ENCODE results near the gene AHNAK. TPM values are rescaled to one million over a fixed set of nuclear protein-coding genes. Genes with fewer than 3 reads are reported as not detected.

Gene AHNAK
- total RNA-seq, 1 donor from 2014 or later = 96.5 TPM

GRCh38 chr11:62399172-62399877 is 147.3 kb downstream of the AHNAK start:
- peaks cover 1% of the 10 kb centered on the region for H3K36me3 Mint-ChIP-seq (ENCODE audit: low read depth)
- H3K27ac Mint-ChIP-seq = no peak overlapping the region
- H3K4me1 Mint-ChIP-seq (ENCODE audit: low read depth) = peaks cover 33% of the 10 kb centered on the region

GRCh38 chr11:62398011-62398994 is 148.3 kb downstream of the AHNAK start:
- DNase-seq (ENCODE audit: low spot score) = no peak
- Mint-ChIP-seq H3K4me3 (no peak overlapping the region), H3K27me3 (ENCODE audit: insufficient read depth) (no peaks in the 10 kb centered on the region), H3K9me3 (no peaks in the 10 kb centered on the region), H3K36me3 (ENCODE audit: low read depth) (peaks cover 1% of the 10 kb centered on the region), H3K27ac (no peak overlapping the region), H3K4me1 (ENCODE audit: low read depth) (peaks cover 31% of the 10 kb centered on the region)
- intact Hi-C loops (cut with micrococcal nuclease) = no loop called here

More at GRCh38 chr11:62399172-62399877, 147.3 kb downstream of the AHNAK start:
- intact Hi-C loops (cut with micrococcal nuclease) = no loop called here
- no peak overlapping the region for H3K4me3 Mint-ChIP-seq
- H3K9me3 Mint-ChIP-seq = no peaks in the 10 kb centered on the region
- no peak for DNase-seq (ENCODE audit: low spot score)
- peaks cover 4% of the 10 kb centered on the region for H3K27me3 Mint-ChIP-seq (ENCODE audit: insufficient read depth)

- Mint-ChIP-seq H3K4me1 (ENCODE audit: low read depth) (peaks cover 8% of the 10 kb centered on the region), H3K27ac (no peak overlapping the region), H3K27me3 (ENCODE audit: insufficient read depth) (peaks cover 2% of the 10 kb centered on the region), H3K9me3 (no peaks in the 10 kb centered on the region), H3K4me3 (no peak overlapping the region), H3K36me3 (ENCODE audit: low read depth) (peaks cover 1% of the 10 kb centered on the region)
- intact Hi-C loops (cut with micrococcal nuclease) = loop anchor here (1.0 to 2.0 kb wide), 2 partner anchors 29 to 298 kb away; no protein-coding TSS in a partner anchor
- no peak for DNase-seq (ENCODE audit: low spot score)
These were observed 150.6 kb downstream of the AHNAK start for GRCh38 chr11:62395885-62396551.

- Mint-ChIP-seq H3K9me3 (no peaks in the 10 kb centered on the region), H3K27ac (no peak overlapping the region), H3K36me3 (ENCODE audit: low read depth) (peaks cover 1% of the 10 kb centered on the region), H3K4me1 (ENCODE audit: low read depth) (peaks cover 8% of the 10 kb centered on the region), H3K27me3 (ENCODE audit: insufficient read depth) (peaks cover 2% of the 10 kb centered on the region), H3K4me3 (no peak overlapping the region)
- intact Hi-C loops (cut with micrococcal nuclease) = loop anchor here (1.0 to 5.0 kb wide), 5 partner anchors 30 to 299 kb away; partner anchors contain the start of gene TUT1
- peak; percentile 48 for DNase-seq (ENCODE audit: low spot score)
These were observed 151.6 kb downstream of the AHNAK start for GRCh38 chr11:62394825-62395538.

- H3K27ac Mint-ChIP-seq = no peak overlapping the region
- H3K4me1 Mint-ChIP-seq (ENCODE audit: low read depth) = peaks cover 8% of the 10 kb centered on the region
- no peak overlapping the region for H3K4me3 Mint-ChIP-seq
- intact Hi-C loops (cut with micrococcal nuclease) = loop anchor here (1.0 to 5.0 kb wide), 5 partner anchors 13 to 198 kb away; partner anchors contain the start of gene TUT1
- H3K27me3 Mint-ChIP-seq (ENCODE audit: insufficient read depth) = peaks cover 8% of the 10 kb centered on the region
- DNase-seq (ENCODE audit: low spot score) = no peak
- H3K36me3 Mint-ChIP-seq (ENCODE audit: low read depth) = no peaks in the 10 kb centered on the region
- H3K9me3 Mint-ChIP-seq = no peaks in the 10 kb centered on the region
These were observed 152.9 kb downstream of the AHNAK start for GRCh38 chr11:62393735-62394134.

GRCh38 chr11:62393061-62393611 is 153.5 kb downstream of the AHNAK start:
- intact Hi-C loops (cut with micrococcal nuclease) = loop anchor here (1.0 to 5.0 kb wide), 2 partner anchors 13 to 89 kb away; no protein-coding TSS in a partner anchor
- no peak for DNase-seq (ENCODE audit: low spot score)

GRCh38 chr11:62392506-62392905 is 154.1 kb downstream of the AHNAK start:
- no peaks in the 10 kb centered on the region for H3K9me3 Mint-ChIP-seq
- no peak overlapping the region for H3K27ac Mint-ChIP-seq
- H3K36me3 Mint-ChIP-seq (ENCODE audit: low read depth) = no peaks in the 10 kb centered on the region
- H3K4me3 Mint-ChIP-seq = no peak overlapping the region
- intact Hi-C loops (cut with micrococcal nuclease) = loop anchor here (5.0 kb wide), 1 partner anchor 90 kb away; no protein-coding TSS in a partner anchor
- H3K4me1 Mint-ChIP-seq (ENCODE audit: low read depth) = peaks cover 11% of the 10 kb centered on the region
- no peak for DNase-seq (ENCODE audit: low spot score)
- peaks cover 8% of the 10 kb centered on the region for H3K27me3 Mint-ChIP-seq (ENCODE audit: insufficient read depth)

More at GRCh38 chr11:62393061-62393611, 153.5 kb downstream of the AHNAK start:
- Mint-ChIP-seq H3K4me1 (ENCODE audit: low read depth) (peaks cover 8% of the 10 kb centered on the region), H3K36me3 (ENCODE audit: low read depth) (no peaks in the 10 kb centered on the region), H3K4me3 (no peak overlapping the region), H3K27me3 (ENCODE audit: insufficient read depth) (peaks cover 8% of the 10 kb centered on the region), H3K27ac (no peak overlapping the region), H3K9me3 (no peaks in the 10 kb centered on the region)

- Mint-ChIP-seq H3K4me1 (ENCODE audit: low read depth) (peaks cover 14% of the 10 kb centered on the region), H3K27me3 (ENCODE audit: insufficient read depth) (peaks cover 8% of the 10 kb centered on the region), H3K9me3 (no peaks in the 10 kb centered on the region), H3K36me3 (ENCODE audit: low read depth) (no peaks in the 10 kb centered on the region), H3K27ac (no peak overlapping the region), H3K4me3 (no peak overlapping the region)
- no peak for DNase-seq (ENCODE audit: low spot score)
- intact Hi-C loops (cut with micrococcal nuclease) = loop anchor here (5.0 kb wide), 1 partner anchor 90 kb away; no protein-coding TSS in a partner anchor
These were observed 154.8 kb downstream of the AHNAK start for GRCh38 chr11:62391642-62392425.

GRCh38 chr11:62390722-62391121 is 155.9 kb downstream of the AHNAK start:
- intact Hi-C loops (cut with micrococcal nuclease) = loop anchor here (5.0 kb wide), 1 partner anchor 92 kb away; no protein-coding TSS in a partner anchor
- peaks cover 14% of the 10 kb centered on the region for H3K4me1 Mint-ChIP-seq (ENCODE audit: low read depth)
- no peak for DNase-seq (ENCODE audit: low spot score)
- H3K27me3 Mint-ChIP-seq (ENCODE audit: insufficient read depth) = peaks cover 8% of the 10 kb centered on the region
- no peaks in the 10 kb centered on the region for H3K36me3 Mint-ChIP-seq (ENCODE audit: low read depth)
- no peak overlapping the region for H3K4me3 Mint-ChIP-seq
- H3K27ac Mint-ChIP-seq = no peak overlapping the region
- H3K9me3 Mint-ChIP-seq = no peaks in the 10 kb centered on the region

GRCh38 chr11:62390237-62390636 is 156.4 kb downstream of the AHNAK start:
- H3K9me3 Mint-ChIP-seq = no peaks in the 10 kb centered on the region
- intact Hi-C loops (cut with micrococcal nuclease) = loop anchor here (5.0 kb wide), 1 partner anchor 92 kb away; no protein-coding TSS in a partner anchor
- H3K36me3 Mint-ChIP-seq (ENCODE audit: low read depth) = no peaks in the 10 kb centered on the region
- H3K27me3 Mint-ChIP-seq (ENCODE audit: insufficient read depth) = peaks cover 8% of the 10 kb centered on the region
- H3K4me1 Mint-ChIP-seq (ENCODE audit: low read depth) = peaks cover 14% of the 10 kb centered on the region
- no peak overlapping the region for H3K4me3 Mint-ChIP-seq
- H3K27ac Mint-ChIP-seq = no peak overlapping the region
- DNase-seq (ENCODE audit: low spot score) = no peak

- no peak for DNase-seq (ENCODE audit: low spot score)
- H3K36me3 Mint-ChIP-seq (ENCODE audit: low read depth) = no peaks in the 10 kb centered on the region
- peaks cover 8% of the 10 kb centered on the region for H3K27me3 Mint-ChIP-seq (ENCODE audit: insufficient read depth)
- intact Hi-C loops (cut with micrococcal nuclease) = loop anchor here (10.0 kb wide), 1 partner anchor 476 kb away; no protein-coding TSS in a partner anchor
- peaks cover 6% of the 10 kb centered on the region for H3K4me1 Mint-ChIP-seq (ENCODE audit: low read depth)
- no peaks in the 10 kb centered on the region for H3K9me3 Mint-ChIP-seq
- H3K4me3 Mint-ChIP-seq = no peak overlapping the region
- no peak overlapping the region for H3K27ac Mint-ChIP-seq
These were observed 157.6 kb downstream of the AHNAK start for GRCh38 chr11:62388999-62389398.

Measured in activated T-helper 1 cell treated with anti-CD3 and anti-CD28 coated beads, Interleukin-12 subunit alpha, Interleukin-12 subunit beta, Interleukin-2, Interleukin-4 antibody, amounts not matched to agents 30 ng/mL and 10 ng/mL and 1 ng/mL, durations not matched to agents 14 hours and 24 hours and 36 hours (primary cell).